ENCODE results near the gene ADORA1.

ADORA1 gene

GRCh38 chr1:203146537-203146936 lies 19.0 kb downstream of the ADORA1 start:
- in situ Hi-C loops (cut with HindIII; ENCODE audit: low sequenced_read_pairs), result no loop called here
- no peak overlapping the region for H3K4me3 ChIP-seq (ENCODE audit: low read depth, low read length)
- no peak for DNase-seq (ENCODE audit: low read depth, low spot score)
- no peak for TF ChIP-seq CTCF (IDR thresholded peaks at IDR 0.05; ENCODE audit: low read depth, low read length)

- in situ Hi-C loops (cut with HindIII; ENCODE audit: low sequenced_read_pairs), result no loop called here
- TF ChIP-seq CTCF (IDR thresholded peaks at IDR 0.05; ENCODE audit: low read depth, low read length), result no peak
These were observed 19.9 kb downstream of the ADORA1 start for GRCh38 chr1:203147376-203147775.

GRCh38 chr1:203148127-203148526 lies 20.6 kb downstream of the ADORA1 start:
- in situ Hi-C loops (cut with HindIII; ENCODE audit: low sequenced_read_pairs), result no loop called here
- no peak overlapping the region for H3K4me3 ChIP-seq (ENCODE audit: low read depth, low read length)
- peak; percentile 37 for TF ChIP-seq CTCF (IDR thresholded peaks at IDR 0.05; ENCODE audit: low read depth, low read length)
- DNase-seq (ENCODE audit: low read depth, low spot score), result no peak

More at GRCh38 chr1:203147376-203147775, 19.9 kb downstream of the ADORA1 start:
- DNase-seq (ENCODE audit: low read depth, low spot score), result no peak
- H3K4me3 ChIP-seq (ENCODE audit: low read depth, low read length), result no peak overlapping the region

GRCh38 chr1:203148579-203148978 lies 21.1 kb downstream of the ADORA1 start:
- no peak for TF ChIP-seq CTCF (IDR thresholded peaks at IDR 0.05; ENCODE audit: low read depth, low read length)
- in situ Hi-C loops (cut with HindIII; ENCODE audit: low sequenced_read_pairs), result no loop called here
- no peak for DNase-seq (ENCODE audit: low read depth, low spot score)
- no peak overlapping the region for H3K4me3 ChIP-seq (ENCODE audit: low read depth, low read length)

GRCh38 chr1:203149188-203149840 lies 21.8 kb downstream of the ADORA1 start:
- DNase-seq (ENCODE audit: low read depth, low spot score), result no peak
- no peak for TF ChIP-seq CTCF (IDR thresholded peaks at IDR 0.05; ENCODE audit: low read depth, low read length)
- H3K4me3 ChIP-seq (ENCODE audit: low read depth, low read length), result no peak overlapping the region
- in situ Hi-C loops (cut with HindIII; ENCODE audit: low sequenced_read_pairs), result no loop called here

- DNase-seq (ENCODE audit: low read depth, low spot score), result no peak
- TF ChIP-seq CTCF (IDR thresholded peaks at IDR 0.05; ENCODE audit: low read depth, low read length), result no peak
- in situ Hi-C loops (cut with HindIII; ENCODE audit: low sequenced_read_pairs), result no loop called here
- H3K4me3 ChIP-seq (ENCODE audit: low read depth, low read length), result no peak overlapping the region
These were observed 23.2 kb downstream of the ADORA1 start for GRCh38 chr1:203150511-203151297.

All from astrocyte of the spinal cord (primary cell).